HG02678 (cell line): ENCODE measurements around the gene NEURL4.

Experiments used
- ATAC-seq: cut with Tn5 transposase; IDR thresholded peaks from one replicate; pipeline ENCODE4 v1.9.1; 2021; ENCODE audit warnings: mild to moderate bottlenecking, moderate library complexity; ENCODE audit not compliant: unreplicated experiment

Gene NEURL4

GRCh38 chr17:7324438-7324779 is 4.7 kb downstream of the NEURL4 start:
- ATAC-seq = no peak

- no peak for ATAC-seq
These were observed 5.3 kb downstream of the NEURL4 start for GRCh38 chr17:7323731-7324437.

- ATAC-seq = no peak
These were observed 6.5 kb downstream of the NEURL4 start for GRCh38 chr17:7322520-7323194.

- ATAC-seq = no peak
These were observed 7.7 kb downstream of the NEURL4 start for GRCh38 chr17:7321466-7321865.

- no peak for ATAC-seq
These were observed 10.8 kb downstream of the NEURL4 start for GRCh38 chr17:7318121-7318860.

GRCh38 chr17:7317161-7317803 is 11.9 kb downstream of the NEURL4 start:
- ATAC-seq = no peak

- no peak for ATAC-seq
These were observed 13.4 kb downstream of the NEURL4 start for GRCh38 chr17:7315570-7316235.

- ATAC-seq = peak; percentile 87
These were observed 14.2 kb downstream of the NEURL4 start, which contains the start of gene GPS2 for GRCh38 chr17:7314719-7315569. GPS2 (minus strand) TSS chr17:7315360; CDS start chr17:7315052, 308 bp downstream.

GRCh38 chr17:7313890-7314718 is 15.0 kb downstream of the NEURL4 start:
- no peak for ATAC-seq

- no peak for ATAC-seq
These were observed 15.8 kb downstream of the NEURL4 start for GRCh38 chr17:7313088-7313889.

- no peak for ATAC-seq
These were observed 16.6 kb downstream of the NEURL4 start for GRCh38 chr17:7312432-7313087.

- ATAC-seq = no peak
These were observed 17.9 kb downstream of the NEURL4 start for GRCh38 chr17:7311110-7311705.

- no peak for ATAC-seq
These were observed 19.5 kb downstream of the NEURL4 start for GRCh38 chr17:7309628-7310027.

GRCh38 chr17:7308625-7309433 is 20.3 kb downstream of the NEURL4 start:
- no peak for ATAC-seq

GRCh38 chr17:7307686-7308624 is 21.2 kb downstream of the NEURL4 start:
- peak; percentile 1 for ATAC-seq
